NB4 (cell line): ENCODE measurements around the gene PORCN.

ENCODE experiments used
- CTCF ChIP-seq: IDR thresholded peaks from one replicate; pipeline ENCODE4 v1.5.1; 2012; ENCODE audit warnings: low read depth, low read length
- POLR2A ChIP-seq: IDR thresholded peaks from 2 replicates; pipeline ENCODE4 v1.6.1; 2011; ENCODE audit warnings: mild to moderate bottlenecking; ENCODE audit not compliant: insufficient read length; ENCODE audit errors: extremely low read depth

- no peak for TF ChIP-seq CTCF
- TF ChIP-seq POLR2A: no peak
Observed at GRCh38 chrX:48497871-48498270, 10.9 kb upstream of the PORCN start.
